ENCODE data around the gene TMEM87B.

Gene TMEM87B

DNA sequence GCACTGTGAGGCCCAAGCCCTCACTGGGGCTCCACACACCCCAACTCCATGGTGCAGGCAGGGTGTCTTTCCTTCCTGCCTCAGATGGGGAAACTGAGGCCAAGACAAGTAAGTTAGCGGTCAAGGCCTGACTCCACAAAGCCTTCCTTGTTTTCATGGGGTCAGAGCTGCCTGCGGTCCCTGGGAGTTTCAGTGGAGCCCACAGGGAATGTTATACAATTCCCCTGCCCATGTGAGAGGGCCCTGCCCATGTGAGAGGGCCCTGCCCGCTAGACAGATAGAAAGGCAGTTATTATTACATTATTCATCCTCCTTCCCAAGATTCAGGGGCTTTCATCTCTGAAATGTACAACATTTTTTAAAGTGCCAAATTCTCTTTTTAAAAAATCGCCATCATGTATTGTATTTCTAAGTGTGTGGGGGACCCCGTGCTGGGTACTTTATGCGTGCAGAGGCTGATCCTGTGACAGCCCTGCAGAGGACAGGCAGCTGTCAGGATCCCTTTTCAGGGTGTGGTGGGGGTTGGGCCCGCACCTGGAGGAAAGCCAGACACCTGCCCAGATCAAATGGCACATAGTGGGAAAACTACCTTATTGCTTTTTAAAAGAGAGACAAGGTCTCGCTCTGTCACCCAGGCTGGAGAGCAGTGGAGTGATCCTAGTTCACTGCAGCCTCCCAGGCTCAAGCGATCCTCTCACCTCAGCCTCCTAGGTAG lies 106.5 kb downstream of the TMEM87B start:
- Histone ChIP-seq H3K27me3 (replicated peaks; ENCODE audit: control insufficient read depth, insufficient read depth, low read length) (no peaks in the 10 kb centered on the region), H3K36me3 (ENCODE audit: control insufficient read depth, insufficient read depth, low read length) (no peaks in the 10 kb centered on the region), H3K4me3 (replicated peaks; ENCODE audit: low read depth, low read length) (no peak overlapping the region)
- TF ChIP-seq, protein P1, sequence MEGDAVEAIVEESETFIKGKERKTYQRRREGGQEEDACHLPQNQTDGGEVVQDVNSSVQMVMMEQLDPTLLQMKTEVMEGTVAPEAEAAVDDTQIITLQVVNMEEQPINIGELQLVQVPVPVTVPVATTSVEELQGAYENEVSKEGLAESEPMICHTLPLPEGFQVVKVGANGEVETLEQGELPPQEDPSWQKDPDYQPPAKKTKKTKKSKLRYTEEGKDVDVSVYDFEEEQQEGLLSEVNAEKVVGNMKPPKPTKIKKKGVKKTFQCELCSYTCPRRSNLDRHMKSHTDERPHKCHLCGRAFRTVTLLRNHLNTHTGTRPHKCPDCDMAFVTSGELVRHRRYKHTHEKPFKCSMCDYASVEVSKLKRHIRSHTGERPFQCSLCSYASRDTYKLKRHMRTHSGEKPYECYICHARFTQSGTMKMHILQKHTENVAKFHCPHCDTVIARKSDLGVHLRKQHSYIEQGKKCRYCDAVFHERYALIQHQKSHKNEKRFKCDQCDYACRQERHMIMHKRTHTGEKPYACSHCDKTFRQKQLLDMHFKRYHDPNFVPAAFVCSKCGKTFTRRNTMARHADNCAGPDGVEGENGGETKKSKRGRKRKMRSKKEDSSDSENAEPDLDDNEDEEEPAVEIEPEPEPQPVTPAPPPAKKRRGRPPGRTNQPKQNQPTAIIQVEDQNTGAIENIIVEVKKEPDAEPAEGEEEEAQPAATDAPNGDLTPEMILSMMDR (IDR thresholded peaks at IDR 0.05; ENCODE audit: insufficient read depth, low read length, poor library complexity, severe bottlenecking) = no peak
- no peak for DNase-seq (ENCODE audit: extremely low read depth, insufficient read length)

DNA sequence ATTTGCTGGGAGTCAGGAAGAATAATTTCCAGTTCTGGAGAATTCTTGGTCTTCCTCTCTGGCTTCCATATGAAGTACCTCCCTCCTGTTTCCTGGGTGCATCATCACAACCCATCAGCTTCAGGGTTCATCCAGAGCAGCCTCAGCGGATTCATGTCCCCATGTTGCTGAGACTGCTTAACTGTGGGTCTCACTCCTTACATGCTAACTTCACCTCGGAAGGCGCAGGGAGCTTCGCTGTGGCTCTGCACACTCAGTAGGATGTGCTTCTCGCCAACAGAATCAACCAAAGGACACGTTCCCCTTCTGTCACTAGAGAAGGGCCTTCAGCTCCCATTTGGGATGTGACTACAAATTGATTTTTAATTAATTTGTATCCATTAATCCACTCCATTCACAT lies 107.3 kb downstream of the TMEM87B start:
- no peak for DNase-seq (ENCODE audit: extremely low read depth, insufficient read length)
- H3K4me3 ChIP-seq (replicated peaks; ENCODE audit: low read depth, low read length) = no peak overlapping the region
- TF ChIP-seq, protein P1 (IDR thresholded peaks at IDR 0.05; ENCODE audit: insufficient read depth, low read length, poor library complexity, severe bottlenecking) = no peak
- H3K36me3 ChIP-seq (ENCODE audit: control insufficient read depth, insufficient read depth, low read length) = no peaks in the 10 kb centered on the region
- H3K27me3 ChIP-seq (replicated peaks; ENCODE audit: control insufficient read depth, insufficient read depth, low read length) = no peaks in the 10 kb centered on the region

DNA sequence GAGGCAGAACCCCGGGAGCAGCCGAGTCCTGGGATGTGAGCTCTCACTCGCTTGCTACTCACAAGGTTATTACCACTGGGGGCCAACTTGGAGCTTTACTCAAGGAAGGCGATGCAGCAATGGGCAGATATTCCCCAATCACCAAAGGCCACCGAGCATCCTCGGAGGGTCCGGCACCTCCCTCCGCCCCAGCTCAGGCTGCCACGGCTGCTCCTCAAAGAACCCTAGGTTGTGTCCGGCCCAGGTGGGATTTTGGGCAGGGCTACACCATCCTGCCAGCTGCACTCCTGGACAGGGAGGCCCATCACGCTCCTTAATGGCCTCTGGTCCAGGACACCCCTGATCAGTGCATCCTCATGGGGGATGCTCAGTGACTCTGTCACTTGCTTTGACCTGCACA lies 107.9 kb downstream of the TMEM87B start:
- H3K36me3 ChIP-seq (ENCODE audit: control insufficient read depth, insufficient read depth, low read length) = no peaks in the 10 kb centered on the region
- H3K4me3 ChIP-seq (replicated peaks; ENCODE audit: low read depth, low read length) = no peak overlapping the region
- no peak for DNase-seq (ENCODE audit: extremely low read depth, insufficient read length)
- TF ChIP-seq, protein P1 (IDR thresholded peaks at IDR 0.05; ENCODE audit: insufficient read depth, low read length, poor library complexity, severe bottlenecking) = no peak
- H3K27me3 ChIP-seq (replicated peaks; ENCODE audit: control insufficient read depth, insufficient read depth, low read length) = peaks cover under 1% of the 10 kb centered on the region; the same call in 1 of the 2 replicates

DNA sequence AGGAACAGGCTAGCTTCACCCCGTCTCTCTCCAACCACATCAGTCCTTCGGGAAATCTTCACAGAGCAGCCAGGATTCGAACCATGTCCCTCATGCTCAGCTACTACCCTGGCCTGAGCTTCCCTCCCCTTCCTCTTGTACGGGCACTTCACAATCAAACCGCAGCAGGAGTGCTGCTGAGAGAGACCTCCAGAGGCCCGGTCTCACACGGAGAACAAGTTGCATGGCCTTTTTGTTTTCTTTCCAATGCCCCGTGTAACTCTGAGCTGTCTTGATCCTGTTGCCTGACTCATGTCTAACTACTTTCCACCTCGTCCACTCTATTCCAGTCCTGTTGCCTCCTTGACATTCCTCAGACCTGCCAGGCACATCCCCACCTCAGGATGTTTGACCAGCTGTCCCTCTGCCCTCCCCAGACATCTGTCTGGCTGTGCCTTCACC lies 108.5 kb downstream of the TMEM87B start:
- Histone ChIP-seq H3K36me3 (ENCODE audit: control insufficient read depth, insufficient read depth, low read length) (no peaks in the 10 kb centered on the region), H3K27me3 (replicated peaks; ENCODE audit: control insufficient read depth, insufficient read depth, low read length) (peaks cover 1% of the 10 kb centered on the region; the same call in 1 of the 2 replicates), H3K4me3 (replicated peaks; ENCODE audit: low read depth, low read length) (no peak overlapping the region)
- TF ChIP-seq, protein P1 (IDR thresholded peaks at IDR 0.05; ENCODE audit: insufficient read depth, low read length, poor library complexity, severe bottlenecking) = no peak
- DNase-seq (ENCODE audit: extremely low read depth, insufficient read length) = no peak

DNA sequence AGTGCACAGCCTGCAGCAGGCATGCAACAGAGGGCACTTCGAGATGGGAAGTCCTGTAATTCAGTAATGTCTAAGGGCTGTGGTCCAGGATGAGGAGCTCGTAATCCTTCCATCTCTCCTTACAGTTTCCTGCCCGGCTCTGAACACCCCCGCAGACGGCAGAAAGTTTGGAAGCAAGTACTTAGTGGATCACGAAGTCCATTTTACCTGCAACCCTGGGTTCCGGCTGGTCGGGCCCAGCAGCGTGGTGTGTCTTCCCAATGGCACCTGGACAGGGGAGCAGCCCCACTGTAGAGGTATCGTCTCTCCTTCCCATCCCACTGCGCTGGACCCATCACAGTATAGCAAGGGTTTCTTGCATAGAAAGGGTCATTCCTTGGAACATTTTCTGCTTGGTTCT lies 109.8 kb downstream of the TMEM87B start:
- DNase-seq (ENCODE audit: extremely low read depth, insufficient read length) = no peak
- Histone ChIP-seq H3K4me3 (replicated peaks; ENCODE audit: low read depth, low read length) (no peak overlapping the region), H3K27me3 (replicated peaks; ENCODE audit: control insufficient read depth, insufficient read depth, low read length) (peaks cover 1% of the 10 kb centered on the region; the same call in 1 of the 2 replicates), H3K36me3 (ENCODE audit: control insufficient read depth, insufficient read depth, low read length) (no peaks in the 10 kb centered on the region)
- TF ChIP-seq, protein P1 (IDR thresholded peaks at IDR 0.05; ENCODE audit: insufficient read depth, low read length, poor library complexity, severe bottlenecking) = no peak
